HG03558 (cell line): Measurements from ENCODE around the gene SUCLG2.

ENCODE experiments used
- ATAC-seq: cut with Tn5 transposase; IDR thresholded peaks from one replicate; pipeline ENCODE4 v1.9.1; 2021; ENCODE audit warnings: moderate number of reproducible peaks; ENCODE audit not compliant: unreplicated experiment; ENCODE audit errors: extremely low read depth

The SUCLG2 gene

GRCh38 chr3:67522081-67522480 is 132.3 kb downstream of the SUCLG2 start:
- ATAC-seq: no peak

GRCh38 chr3:67521053-67521646 is 133.3 kb downstream of the SUCLG2 start:
- no peak for ATAC-seq

- no peak for ATAC-seq
Measured at GRCh38 chr3:67518236-67518635, 136.2 kb downstream of the SUCLG2 start.

- no peak for ATAC-seq
Measured at GRCh38 chr3:67517781-67518180, 136.6 kb downstream of the SUCLG2 start.

GRCh38 chr3:67516496-67516895 is 137.9 kb downstream of the SUCLG2 start:
- ATAC-seq: no peak

- no peak for ATAC-seq
Measured at GRCh38 chr3:67515778-67516177, 138.6 kb downstream of the SUCLG2 start.

GRCh38 chr3:67509471-67510075 is 144.8 kb downstream of the SUCLG2 start:
- no peak for ATAC-seq

GRCh38 chr3:67507584-67507983 is 146.8 kb downstream of the SUCLG2 start:
- no peak for ATAC-seq

GRCh38 chr3:67500709-67501108 is 153.7 kb downstream of the SUCLG2 start:
- ATAC-seq: no peak

- no peak for ATAC-seq
Measured at GRCh38 chr3:67497746-67498145, 156.7 kb downstream of the SUCLG2 start.

- ATAC-seq: no peak
Measured at GRCh38 chr3:67495751-67496150, 158.7 kb downstream of the SUCLG2 start.

GRCh38 chr3:67493808-67494207 is 160.6 kb downstream of the SUCLG2 start:
- no peak for ATAC-seq

- ATAC-seq: no peak
Measured at GRCh38 chr3:67490658-67491057, 163.8 kb downstream of the SUCLG2 start.

- no peak for ATAC-seq
Measured at GRCh38 chr3:67489816-67490215, 164.6 kb downstream of the SUCLG2 start.

GRCh38 chr3:67487564-67488114 is 166.8 kb downstream of the SUCLG2 start:
- ATAC-seq: no peak

- ATAC-seq: no peak
Measured at GRCh38 chr3:67486883-67487282, 167.5 kb downstream of the SUCLG2 start.

- no peak for ATAC-seq
Measured at GRCh38 chr3:67484085-67484484, 170.3 kb downstream of the SUCLG2 start.

GRCh38 chr3:67481126-67481525 is 173.3 kb downstream of the SUCLG2 start:
- no peak for ATAC-seq

GRCh38 chr3:67478423-67478822 is 176.0 kb downstream of the SUCLG2 start:
- no peak for ATAC-seq

GRCh38 chr3:67474311-67474710 is 180.1 kb downstream of the SUCLG2 start:
- ATAC-seq: no peak

GRCh38 chr3:67472674-67473201 is 181.7 kb downstream of the SUCLG2 start:
- no peak for ATAC-seq

- no peak for ATAC-seq
Measured at GRCh38 chr3:67470207-67470606, 184.2 kb downstream of the SUCLG2 start.
